Adrenal gland (tissue), 12 donors: ENCODE measurements around the gene SPATA31C1. TPM values are rescaled to one million over a fixed set of nuclear protein-coding genes. Genes with fewer than 3 reads are reported as not detected.

Experiments used
- DNase-seq, 7 donors: peaks; one replicate each; pipeline ENCODE4 v3.0.0-alpha.2; 2019 to 2020
- H3K27ac ChIP-seq, 5 donors: fragments of 200-600 bp; sonication (generic) in 4 of 5; 1 replicate in 3 of 5; 2 replicates in 2 of 5; pipeline versions ENCODE4 v1.5.1 to v1.8.0; 2016 to 2020; ENCODE audit warnings: mild to moderate bottlenecking in 1 of 5
- H3K27me3 ChIP-seq: fragments of 200-600 bp; 2 replicates; pipeline ENCODE4 v1.8.0; 2021
- H3K36me3 ChIP-seq, 2 donors: fragments of 200-600 bp; replicated peaks in 1 of 2; 1 replicate in 1 of 2; 2 replicates in 1 of 2; pipeline versions ENCODE4 v1.5.1 to v1.8.0; 2018 to 2022
- H3K4me1 ChIP-seq, 2 donors: fragments of 200-600 bp; replicated peaks in 1 of 2; 1 replicate in 1 of 2; 2 replicates in 1 of 2; pipeline versions ENCODE4 v1.5.1 to v1.8.0; 2018 to 2021
- H3K4me3 ChIP-seq, 4 donors: fragments of 200-600 bp; sonication (generic) in 3 of 4; one replicate each; pipeline ENCODE4 v1.5.1; 2016 to 2018
- H3K9me3 ChIP-seq, 3 donors: fragments of 200-600 bp; sonication (generic) in 1 of 3; replicated peaks in 1 of 3; 1 replicate in 2 of 3; 2 replicates in 1 of 3; pipeline versions ENCODE4 v1.5.1 to v1.8.0; 2016 to 2021
- CTCF ChIP-seq, 6 experiments: fragments of 450-650 bp in 4 of 6; fragments of 200-600 bp in 2 of 6; sonication (generic) in 1 of 6; IDR thresholded peaks; 1 replicate in 5 of 6; 2 replicates in 1 of 6; pipeline versions ENCODE4 v1.5.1 to v1.8.0; 2016 to 2021; ENCODE audit warnings: antibody characterized with exemption in 6 of 6, mild to moderate bottlenecking in 2 of 6, moderate library complexity in 1 of 6
- POLR2A ChIP-seq, 2 donors: fragments of 450-650 bp; IDR thresholded peaks; one replicate each; pipeline ENCODE4 v1.6.1; 2017; ENCODE audit warnings: antibody characterized with exemption in 2 of 2, mild to moderate bottlenecking in 2 of 2, moderate library complexity in 1 of 2
- WGBS, 4 donors: extraction: QIAGEN DNeasy Blood & Tissue Kit in 2 of 4; methylation state at CpG; one replicate each; pipeline versions ENCODE4 v1.1.5 to v1.1.7; 2013 to 2017; 5-methylcytosine and 5-hydroxymethylcytosine counted together
- intact Hi-C, 2 donors: fragments of 100-400 bp; cut with DNase I; formaldehyde crosslinking; loops; one replicate each; pipeline versions ENCODE4 v1.14.1 to v1.15.0; 2022 to 2023
- polyA plus RNA-seq, 3 donors: library from polyadenylated mRNA; stranded (reverse); fragments of 200-250 nt in 2 of 3; fragments of 350-450 nt in 1 of 3; fragmentation: Illumina TruSeq in 1 of 3; extraction: RNeasy Lipid Tissue Mini Kit (QIAGEN cat#74804) in 1 of 3; gene quantifications; one replicate each; pipeline ENCODE4 v1.2.3, GENCODE V29; 2013 to 2014
- total RNA-seq, 9 donors: library from RNA; depleted of rRNA in 4 of 9; stranded (reverse); fragments of >200 nt in 4 of 9; fragments of 120-200 nt in 1 of 9; fragmentation: NEBNext Ultra II Directional in 1 of 9; extraction: Animal tissue kit (Norgen Biotek cat#: 25700) in 1 of 9; gene quantifications; one replicate each; pipeline versions ENCODE4 v1.1.0 to v1.2.4, GENCODE V29; 2013 to 2023
- donor health status: healthy with polysubstance abuse.
- donor health status: Bipolar disorder and iron deficiency.
- donor health status: DM: yes; HTN: yes; CAD: no.
- donor health status: DM: no; HTN: no; CAD: no.
- donor health status: DM: no; HTN: no; CAD: no.
- donor health status: DM: yes; HTN: yes; CAD: no.

The SPATA31C1 gene
- total and polyA plus RNA-seq, 12 donors: not detected

GRCh38 chr9:87889882-87890252 lies 27.9 kb upstream of the SPATA31C1 start:
- no peaks in the 10 kb centered on the region for H3K27me3 ChIP-seq
- no peak for TF ChIP-seq CTCF (IDR thresholded peaks at IDR 0.05)
- no peak for TF ChIP-seq POLR2A (IDR thresholded peaks at IDR 0.05)
- H3K27ac ChIP-seq: no peak overlapping the region
- intact Hi-C loops: no loop called here
- H3K9me3 ChIP-seq: peaks cover 0 to 10% (median 0%) of the 10 kb centered on the region in 3 donors
- no peaks in the 10 kb centered on the region for H3K4me1 ChIP-seq
- DNase-seq: no peak
- WGBS, 4 donors: 93 to 100% (median 99%) methylated on average over 2 to 4 of the region's 4 CpGs
- H3K36me3 ChIP-seq: no peaks in the 10 kb centered on the region
- H3K4me3 ChIP-seq: no peak overlapping the region

DNA sequence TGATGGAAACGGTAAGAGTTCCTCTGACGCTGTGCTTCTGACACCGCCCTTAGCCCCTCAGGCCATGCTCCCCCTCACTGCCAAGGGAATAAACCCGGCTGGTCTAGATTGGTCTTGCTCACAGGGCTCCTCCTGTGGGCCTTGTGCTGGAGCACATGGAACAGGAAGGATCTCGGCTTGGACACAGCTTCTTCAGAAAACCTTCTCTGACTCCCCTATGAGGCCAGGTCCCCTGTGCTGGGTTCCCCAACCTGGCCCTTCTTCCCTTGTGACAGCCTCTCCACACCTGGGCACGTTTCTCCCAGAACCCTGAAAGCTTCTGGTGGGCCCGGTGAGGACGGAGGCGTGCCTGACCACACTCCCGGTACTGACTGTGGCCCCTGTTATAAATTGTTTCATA lies 26.9 kb upstream of the SPATA31C1 start:
- H3K36me3 ChIP-seq: no peaks in the 10 kb centered on the region
- H3K27ac ChIP-seq: no peak overlapping the region
- H3K9me3 ChIP-seq: peaks cover 0 to 10% (median 0%) of the 10 kb centered on the region in 3 donors
- 85 to 91% (median 88%) methylated on average over 10 of the region's 10 CpGs for whole genome bisulfite sequencing, 4 donors
- no peaks in the 10 kb centered on the region for H3K27me3 ChIP-seq
- H3K4me1 ChIP-seq: no peaks in the 10 kb centered on the region
- DNase-seq: no peak
- H3K4me3 ChIP-seq: no peak overlapping the region
- TF ChIP-seq CTCF (IDR thresholded peaks at IDR 0.05): no peak
- no peak for TF ChIP-seq POLR2A (IDR thresholded peaks at IDR 0.05)
- intact Hi-C loops: no loop called here

DNA sequence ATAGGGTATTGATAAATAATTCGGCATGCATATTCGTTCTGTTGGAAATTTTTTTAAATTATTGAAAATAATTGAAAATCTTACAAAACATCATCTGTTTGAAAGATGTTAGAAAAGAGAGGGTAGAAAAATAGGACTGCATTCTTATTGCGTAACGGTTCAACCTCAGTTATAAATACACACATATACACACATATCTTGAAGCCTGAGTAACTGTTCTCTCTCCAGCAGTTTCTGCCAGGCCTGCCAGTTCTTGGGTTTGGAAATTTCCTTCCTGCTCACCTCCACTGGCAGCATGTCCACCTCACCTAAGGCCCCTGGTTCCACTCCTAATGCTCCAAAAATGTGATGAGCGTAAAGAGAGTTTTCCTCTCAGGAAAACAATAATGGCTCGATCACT lies 26.0 kb upstream of the SPATA31C1 start:
- intact Hi-C loops: no loop called here
- no peak overlapping the region for H3K4me3 ChIP-seq

DNA sequence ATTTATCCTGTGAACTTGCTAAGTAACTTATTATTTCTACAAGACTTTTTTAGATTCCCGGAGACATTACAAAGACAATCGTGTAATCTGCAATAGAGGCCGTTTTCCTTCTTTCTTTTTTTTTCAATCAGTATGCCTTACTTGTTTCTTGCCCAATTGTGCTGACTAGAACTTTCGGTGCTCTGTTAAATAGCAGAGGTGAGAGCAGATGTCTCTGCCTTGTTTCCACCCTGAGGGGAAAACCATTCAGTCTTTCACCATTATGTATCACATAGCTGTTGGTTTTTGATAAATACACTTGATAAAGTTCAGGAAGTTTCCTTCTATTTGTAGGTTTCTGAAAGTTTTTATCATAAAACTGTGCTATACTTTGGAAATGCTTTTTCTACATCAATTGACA lies 24.8 kb upstream of the SPATA31C1 start:
- Histone ChIP-seq H3K4me1 (no peaks in the 10 kb centered on the region), H3K36me3 (no peaks in the 10 kb centered on the region), H3K4me3 (no peak overlapping the region), H3K27ac (no peak overlapping the region), H3K9me3 (peaks cover 0 to 10% (median 0%) of the 10 kb centered on the region in 3 donors), H3K27me3 (no peaks in the 10 kb centered on the region)
- intact Hi-C loops: no loop called here
- 75 to 84% (median 77%) methylated on average over 4 of the region's 4 CpGs for WGBS, 4 donors
- TF ChIP-seq CTCF (IDR thresholded peaks at IDR 0.05) (no peak), POLR2A (IDR thresholded peaks at IDR 0.05) (no peak)
- no peak for DNase-seq

More for the DNA sequence above, 26.0 kb upstream of the SPATA31C1 start:
- Histone ChIP-seq H3K9me3 (peaks cover 0 to 10% (median 0%) of the 10 kb centered on the region in 3 donors), H3K27ac (no peak overlapping the region), H3K36me3 (no peaks in the 10 kb centered on the region), H3K27me3 (no peaks in the 10 kb centered on the region), H3K4me1 (no peaks in the 10 kb centered on the region)
- 89 to 93% (median 91%) methylated on average over 6 of the region's 6 CpGs for WGBS, 4 donors
- no peak for TF ChIP-seq POLR2A (IDR thresholded peaks at IDR 0.05)
- TF ChIP-seq CTCF (IDR thresholded peaks at IDR 0.05): no peak
- no peak for DNase-seq
